Measurements from ENCODE around the gene PWWP2B. TPM values are rescaled to one million over a fixed set of nuclear protein-coding genes. Genes with fewer than 3 reads are reported as not detected.

PWWP2B gene
- total RNA-seq, 5 donors from 2014 or later (not counting 1 experiment from before 2014, with no cell fraction given) = 11.5 to 15.3 (median 13.6) TPM

GRCh38 chr10:132373241-132373955 is 23.6 kb upstream of the PWWP2B start:
- ATAC-seq (replicated peaks in 1 of 4) (no peak), DNase-seq (no peak)
- Histone ChIP-seq H3K27ac (ENCODE audit: low read length) (no peak overlapping the region), H3K36me3 (ENCODE audit: control insufficient read depth in 2 of 2, extremely low read depth in 1 of 2, insufficient read depth in 1 of 2, low read length in 1 of 2) (no peaks in the 10 kb centered on the region), H3K27me3 (replicated peaks in 1 of 2; ENCODE audit: control insufficient read depth in 2 of 2, extremely low read depth in 1 of 2, insufficient read depth in 2 of 2, low read length in 1 of 2) (peaks cover 0 to 22% of the 10 kb centered on the region in 2 experiments), H3K9me3 (no peaks in the 10 kb centered on the region), H3K4me3 (ENCODE audit: control insufficient read depth in 1 of 2, extremely low read depth in 1 of 2, low read length in 1 of 2) (no peak overlapping the region), H3K4me1 (ENCODE audit: control insufficient read depth in 1 of 2, extremely low read depth in 1 of 2, insufficient read depth in 2 of 2, low read length in 2 of 2) (peaks cover 0 to 11% of the 10 kb centered on the region in 2 experiments)
- Mint-ChIP-seq H3K9me3 (no peaks in the 10 kb centered on the region), H3K36me3 (peaks cover 10% of the 10 kb centered on the region), H3K27ac (no peak overlapping the region), H3K27me3 (peaks cover 0 to 2% of the 10 kb centered on the region in 2 donors), H3K4me1 (peaks cover 4 to 6% (median 5%) of the 10 kb centered on the region in 3 donors), H3K4me3 (no peak overlapping the region)
- ChIA-PET CTCF (no interaction called here), POLR2A (no interaction called here)
- 91% methylated on average over 22 of the region's 25 CpGs for WGBS (ENCODE audit: insufficient coverage)

DNA sequence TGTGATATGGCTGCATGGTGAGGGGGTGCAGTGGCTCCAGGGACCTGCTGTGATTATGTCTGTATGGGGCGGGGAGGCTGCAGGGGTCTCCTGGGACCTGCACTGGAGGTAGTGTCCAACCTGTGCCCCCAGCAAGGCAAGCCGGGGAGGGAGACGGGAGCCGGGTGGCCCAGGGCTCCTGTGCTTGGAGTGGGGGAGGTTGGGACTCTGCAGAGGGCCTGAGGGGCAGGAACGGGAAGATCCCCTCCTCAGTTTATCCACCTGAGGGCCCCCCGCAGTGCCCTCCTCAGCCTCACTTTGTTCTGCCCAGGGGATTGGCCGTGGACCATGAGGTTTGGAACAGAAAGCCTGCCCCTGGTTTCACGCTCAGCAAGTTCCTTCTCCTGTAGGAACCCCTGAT is 22.8 kb upstream of the PWWP2B start:
- no peaks in the 10 kb centered on the region for H3K36me3 ChIP-seq (ENCODE audit: control insufficient read depth in 2 of 2, extremely low read depth in 1 of 2, insufficient read depth in 1 of 2, low read length in 1 of 2)
- ChIA-PET CTCF (no interaction called here), POLR2A (no interaction called here)
- Mint-ChIP-seq H3K4me1 (peaks cover 4 to 6% (median 5%) of the 10 kb centered on the region in 3 donors), H3K27me3 (peaks cover 0 to 2% of the 10 kb centered on the region in 2 donors), H3K4me3 (no peak overlapping the region), H3K27ac (no peak overlapping the region), H3K36me3 (peaks cover 3% of the 10 kb centered on the region), H3K9me3 (no peaks in the 10 kb centered on the region)
- no peak for ATAC-seq (replicated peaks in 1 of 4)
- peaks cover 0 to 11% of the 10 kb centered on the region in 2 experiments for H3K4me1 ChIP-seq (ENCODE audit: control insufficient read depth in 1 of 2, extremely low read depth in 1 of 2, insufficient read depth in 2 of 2, low read length in 2 of 2)
- DNase-seq = no peak
- no peak overlapping the region for H3K27ac ChIP-seq (ENCODE audit: low read length)
- H3K4me3 ChIP-seq (ENCODE audit: control insufficient read depth in 1 of 2, extremely low read depth in 1 of 2, low read length in 1 of 2) = no peak overlapping the region
- WGBS (ENCODE audit: insufficient coverage) = 73% methylated on average over 2 of the region's 8 CpGs
- no peaks in the 10 kb centered on the region for H3K9me3 ChIP-seq
- peaks cover 0 to 22% of the 10 kb centered on the region in 2 experiments for H3K27me3 ChIP-seq (replicated peaks in 1 of 2; ENCODE audit: control insufficient read depth in 2 of 2, extremely low read depth in 1 of 2, insufficient read depth in 2 of 2, low read length in 1 of 2)

- DNase-seq = no peak
- Mint-ChIP-seq H3K9me3 (no peaks in the 10 kb centered on the region), H3K4me3 (no peak overlapping the region), H3K4me1 (peaks cover 4 to 6% (median 5%) of the 10 kb centered on the region in 3 donors), H3K27ac (no peak overlapping the region), H3K27me3 (peaks cover 0 to 2% of the 10 kb centered on the region in 2 donors), H3K36me3 (peaks cover 3% of the 10 kb centered on the region)
- WGBS (ENCODE audit: insufficient coverage) = 89% methylated on average over 9 of the region's 14 CpGs
- H3K4me1 ChIP-seq (ENCODE audit: control insufficient read depth in 1 of 2, extremely low read depth in 1 of 2, insufficient read depth in 2 of 2, low read length in 2 of 2) = peaks cover 0 to 11% of the 10 kb centered on the region in 2 experiments
- H3K27me3 ChIP-seq (replicated peaks in 1 of 2; ENCODE audit: control insufficient read depth in 2 of 2, extremely low read depth in 1 of 2, insufficient read depth in 2 of 2, low read length in 1 of 2) = peaks cover 0 to 22% of the 10 kb centered on the region in 2 experiments
- H3K27ac ChIP-seq (ENCODE audit: low read length) = no peak overlapping the region
- ChIA-PET CTCF (no interaction called here), POLR2A (no interaction called here)
- no peak overlapping the region for H3K4me3 ChIP-seq (ENCODE audit: control insufficient read depth in 1 of 2, extremely low read depth in 1 of 2, low read length in 1 of 2)
- no peaks in the 10 kb centered on the region for H3K9me3 ChIP-seq
- no peaks in the 10 kb centered on the region for H3K36me3 ChIP-seq (ENCODE audit: control insufficient read depth in 2 of 2, extremely low read depth in 1 of 2, insufficient read depth in 1 of 2, low read length in 1 of 2)
- no peak for ATAC-seq (replicated peaks in 1 of 4)
Measured at GRCh38 chr10:132374612-132375011, 22.4 kb upstream of the PWWP2B start.

- H3K9me3 ChIP-seq = no peaks in the 10 kb centered on the region
- Mint-ChIP-seq H3K4me3 (no peak overlapping the region), H3K27me3 (peaks cover 0 to 2% of the 10 kb centered on the region in 2 donors), H3K4me1 (peaks cover 4 to 6% (median 5%) of the 10 kb centered on the region in 3 donors), H3K9me3 (no peaks in the 10 kb centered on the region), H3K36me3 (peaks cover 3% of the 10 kb centered on the region), H3K27ac (no peak overlapping the region)
- no peak overlapping the region for H3K27ac ChIP-seq (ENCODE audit: low read length)
- H3K27me3 ChIP-seq (replicated peaks in 1 of 2; ENCODE audit: control insufficient read depth in 2 of 2, extremely low read depth in 1 of 2, insufficient read depth in 2 of 2, low read length in 1 of 2) = peaks cover 0 to 22% of the 10 kb centered on the region in 2 experiments
- ATAC-seq (replicated peaks in 1 of 4) (no peak), DNase-seq (no peak)
- no peaks in the 10 kb centered on the region for H3K36me3 ChIP-seq (ENCODE audit: control insufficient read depth in 2 of 2, extremely low read depth in 1 of 2, insufficient read depth in 1 of 2, low read length in 1 of 2)
- ChIA-PET CTCF (no interaction called here), POLR2A (no interaction called here)
- WGBS (ENCODE audit: insufficient coverage) = 90% methylated on average over 19 of the region's 26 CpGs
- H3K4me1 ChIP-seq (ENCODE audit: control insufficient read depth in 1 of 2, extremely low read depth in 1 of 2, insufficient read depth in 2 of 2, low read length in 2 of 2) = peaks cover 0 to 11% of the 10 kb centered on the region in 2 experiments
- no peak overlapping the region for H3K4me3 ChIP-seq (ENCODE audit: control insufficient read depth in 1 of 2, extremely low read depth in 1 of 2, low read length in 1 of 2)
Measured at GRCh38 chr10:132375116-132375794, 21.7 kb upstream of the PWWP2B start.

GRCh38 chr10:132375795-132376297 is 21.2 kb upstream of the PWWP2B start:
- Histone ChIP-seq H3K36me3 (ENCODE audit: control insufficient read depth in 2 of 2, extremely low read depth in 1 of 2, insufficient read depth in 1 of 2, low read length in 1 of 2) (no peaks in the 10 kb centered on the region), H3K4me1 (ENCODE audit: control insufficient read depth in 1 of 2, extremely low read depth in 1 of 2, insufficient read depth in 2 of 2, low read length in 2 of 2) (peaks cover 0 to 11% of the 10 kb centered on the region in 2 experiments), H3K27me3 (replicated peaks in 1 of 2; ENCODE audit: control insufficient read depth in 2 of 2, extremely low read depth in 1 of 2, insufficient read depth in 2 of 2, low read length in 1 of 2) (peaks cover 0 to 17% of the 10 kb centered on the region in 2 experiments), H3K27ac (ENCODE audit: low read length) (no peak overlapping the region), H3K9me3 (no peaks in the 10 kb centered on the region), H3K4me3 (ENCODE audit: control insufficient read depth in 1 of 2, extremely low read depth in 1 of 2, low read length in 1 of 2) (no peak overlapping the region)
- no peak for DNase-seq
- Mint-ChIP-seq H3K4me3 (no peak overlapping the region), H3K4me1 (peaks cover 4 to 6% (median 5%) of the 10 kb centered on the region in 3 donors), H3K9me3 (no peaks in the 10 kb centered on the region), H3K27me3 (peaks cover 0 to 2% of the 10 kb centered on the region in 2 donors), H3K36me3 (peaks cover 3% of the 10 kb centered on the region), H3K27ac (no peak overlapping the region)
- POLR2A ChIA-PET = no interaction called here
- no peak for ATAC-seq (replicated peaks in 1 of 4)
- CTCF ChIA-PET = no interaction called here
- 80% methylated on average over 1 of the region's 4 CpGs for WGBS (ENCODE audit: insufficient coverage)

DNA sequence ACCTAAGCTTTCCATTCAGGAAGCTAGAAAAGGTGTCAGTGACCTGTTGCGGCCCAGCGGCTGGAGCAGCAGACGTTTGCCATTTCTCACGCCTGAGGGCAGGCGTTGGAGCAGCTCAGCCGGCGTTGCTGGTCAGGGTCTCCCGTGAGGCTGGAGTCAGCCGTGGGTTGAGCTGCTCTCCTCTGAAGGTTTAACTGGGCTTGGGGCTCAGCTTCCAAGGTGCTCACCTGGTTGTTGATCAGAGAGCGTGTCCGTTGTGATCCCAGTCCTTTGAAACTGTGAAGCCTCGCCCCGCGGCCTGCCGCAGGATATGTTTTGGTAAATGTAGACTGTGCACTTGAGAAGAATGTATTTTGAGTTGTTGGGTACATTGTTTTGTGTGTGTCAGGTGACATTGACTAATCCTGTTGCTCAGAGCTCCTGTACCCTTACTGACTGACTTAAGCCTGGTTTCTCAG is 20.6 kb upstream of the PWWP2B start:
- Histone ChIP-seq H3K9me3 (no peaks in the 10 kb centered on the region), H3K4me1 (ENCODE audit: control insufficient read depth in 1 of 2, extremely low read depth in 1 of 2, insufficient read depth in 2 of 2, low read length in 2 of 2) (peaks cover 0 to 6% of the 10 kb centered on the region in 2 experiments), H3K27me3 (replicated peaks in 1 of 2; ENCODE audit: control insufficient read depth in 2 of 2, extremely low read depth in 1 of 2, insufficient read depth in 2 of 2, low read length in 1 of 2) (peaks cover 0 to 12% of the 10 kb centered on the region in 2 experiments), H3K36me3 (ENCODE audit: control insufficient read depth in 2 of 2, extremely low read depth in 1 of 2, insufficient read depth in 1 of 2, low read length in 1 of 2) (no peaks in the 10 kb centered on the region), H3K4me3 (ENCODE audit: control insufficient read depth in 1 of 2, extremely low read depth in 1 of 2, low read length in 1 of 2) (no peak overlapping the region), H3K27ac (ENCODE audit: low read length) (no peak overlapping the region)
- ATAC-seq (replicated peaks in 1 of 4) (no peak), DNase-seq (no peak)
- Mint-ChIP-seq H3K4me3 (no peak overlapping the region), H3K27me3 (peaks cover 0 to 2% of the 10 kb centered on the region in 2 donors), H3K36me3 (peaks cover 3% of the 10 kb centered on the region), H3K4me1 (peaks cover 4 to 6% (median 6%) of the 10 kb centered on the region in 3 donors), H3K27ac (no peak overlapping the region), H3K9me3 (no peaks in the 10 kb centered on the region)
- ChIA-PET POLR2A (no interaction called here), CTCF (no interaction called here)
- WGBS (ENCODE audit: insufficient coverage) = 87% methylated on average over 15 of the region's 15 CpGs

Data from T-cell (primary cell).